Cardiac muscle cell (in vitro differentiated cells and primary cell): ENCODE measurements around the gene BDKRB1. TPM values are rescaled to one million over a fixed set of nuclear protein-coding genes. Genes with fewer than 3 reads are reported as not detected.

Experiments used
- DNase-seq, 2 donors: peaks; one replicate each; pipeline versions ENCODE4 v3.0.0 to v3.0.0-alpha.2; 2010 to 2017; ENCODE audit warnings: low read depth in 1 of 2, low spot score in 1 of 2
- H3K27ac ChIP-seq: fragments of 200-600 bp; sonication (generic); 2 replicates; pipeline ENCODE4 v1.5.1; 2016
- H3K27me3 ChIP-seq: fragments of 200-600 bp; sonication (generic); 2 replicates; pipeline ENCODE4 v1.6.0; 2016; ENCODE audit warnings: control low read depth
- H3K36me3 ChIP-seq: fragments of 200-600 bp; sonication (generic); 2 replicates; pipeline ENCODE4 v1.5.1; 2016; ENCODE audit warnings: control low read depth
- H3K4me1 ChIP-seq: fragments of 200-600 bp; sonication (generic); 2 replicates; pipeline ENCODE4 v1.8.1; 2017; ENCODE audit warnings: low read depth, mild to moderate bottlenecking, mixed run types
- H3K4me3 ChIP-seq: fragments of 200-600 bp; sonication (generic); 2 replicates; pipeline ENCODE4 v1.5.1; 2016; ENCODE audit warnings: mild to moderate bottlenecking
- H3K9me3 ChIP-seq: fragments of 200-600 bp; sonication (generic); 2 replicates; pipeline ENCODE4 v1.5.1; 2017; ENCODE audit warnings: low read depth, mild to moderate bottlenecking, control low read depth
- polyA plus RNA-seq: library from polyadenylated mRNA; unstranded; fragments of >200 nt; fragmentation: Nextera tagmentation; extraction: Ambion mirVana; gene quantifications from 2 replicates; pipeline ENCODE4 v1.2.1, GENCODE V29; 2016
- total RNA-seq: library from RNA; depleted of rRNA; stranded (reverse); fragments of >200 nt; gene quantifications from 2 replicates; pipeline ENCODE4 v1.2.3, GENCODE V29; 2016
- TF ChIP-seq, protein P1 (sequence below): IDR thresholded peaks from 2 replicates; pipeline ENCODE4 v1.5.1; 2012; ENCODE audit warnings: low read depth, mild to moderate bottlenecking, low read length

Gene BDKRB1
- total and polyA plus RNA-seq, 2 experiments from 2014 or later = 0.09 TPM; not detected in 1

DNA sequence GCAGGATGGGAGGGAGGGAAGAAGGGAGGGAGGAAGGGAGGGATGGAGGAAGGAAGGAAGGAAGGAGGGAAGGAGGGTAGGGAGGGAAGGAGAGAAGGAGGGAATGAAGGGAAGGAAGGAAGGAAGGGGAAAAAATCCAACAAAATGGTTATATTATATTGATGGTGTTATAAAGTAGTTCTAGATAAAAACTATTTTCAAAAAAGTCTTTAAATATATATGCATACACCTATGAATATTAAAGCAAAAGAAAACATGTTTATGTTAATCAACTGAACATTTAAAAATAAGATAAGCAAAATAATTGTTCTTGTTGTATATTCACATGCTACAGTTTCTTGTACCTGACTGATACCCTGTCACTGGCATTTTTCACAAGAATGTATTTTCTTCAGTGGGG is 1.9 kb downstream of the BDKRB1 start:
- H3K4me1 ChIP-seq = peaks cover 7% of the 10 kb centered on the region
- no peak overlapping the region for H3K27ac ChIP-seq
- TF ChIP-seq, protein P1, sequence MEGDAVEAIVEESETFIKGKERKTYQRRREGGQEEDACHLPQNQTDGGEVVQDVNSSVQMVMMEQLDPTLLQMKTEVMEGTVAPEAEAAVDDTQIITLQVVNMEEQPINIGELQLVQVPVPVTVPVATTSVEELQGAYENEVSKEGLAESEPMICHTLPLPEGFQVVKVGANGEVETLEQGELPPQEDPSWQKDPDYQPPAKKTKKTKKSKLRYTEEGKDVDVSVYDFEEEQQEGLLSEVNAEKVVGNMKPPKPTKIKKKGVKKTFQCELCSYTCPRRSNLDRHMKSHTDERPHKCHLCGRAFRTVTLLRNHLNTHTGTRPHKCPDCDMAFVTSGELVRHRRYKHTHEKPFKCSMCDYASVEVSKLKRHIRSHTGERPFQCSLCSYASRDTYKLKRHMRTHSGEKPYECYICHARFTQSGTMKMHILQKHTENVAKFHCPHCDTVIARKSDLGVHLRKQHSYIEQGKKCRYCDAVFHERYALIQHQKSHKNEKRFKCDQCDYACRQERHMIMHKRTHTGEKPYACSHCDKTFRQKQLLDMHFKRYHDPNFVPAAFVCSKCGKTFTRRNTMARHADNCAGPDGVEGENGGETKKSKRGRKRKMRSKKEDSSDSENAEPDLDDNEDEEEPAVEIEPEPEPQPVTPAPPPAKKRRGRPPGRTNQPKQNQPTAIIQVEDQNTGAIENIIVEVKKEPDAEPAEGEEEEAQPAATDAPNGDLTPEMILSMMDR = no peak
- no peak for DNase-seq
- H3K36me3 ChIP-seq = no peaks in the 10 kb centered on the region
- H3K27me3 ChIP-seq = no peaks in the 10 kb centered on the region
- H3K9me3 ChIP-seq = peaks cover 3% of the 10 kb centered on the region
- no peak overlapping the region for H3K4me3 ChIP-seq

DNA sequence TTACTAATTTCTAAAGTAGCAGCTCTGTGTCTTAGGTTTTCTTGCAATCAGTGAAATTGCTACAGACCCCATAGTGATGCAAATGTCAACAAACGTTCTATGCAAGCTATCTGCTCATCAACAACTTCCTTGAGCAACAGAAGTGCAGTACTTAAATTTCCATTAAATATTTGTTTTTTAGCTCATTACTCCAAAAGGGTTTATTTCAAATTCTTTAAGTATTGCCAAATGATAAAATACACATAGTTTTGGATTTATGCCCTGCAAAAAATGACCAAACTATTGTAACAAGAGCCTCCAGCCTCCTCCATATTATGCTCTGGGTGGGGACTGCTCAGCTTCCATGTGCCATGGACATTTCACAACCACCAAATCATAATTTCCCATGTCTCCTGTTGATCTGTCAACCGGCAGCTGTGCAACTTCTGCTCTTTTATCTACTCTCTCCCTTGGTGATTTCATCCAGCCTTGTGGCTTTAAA is 4.4 kb downstream of the BDKRB1 start:
- TF ChIP-seq, protein P1 = no peak
- Histone ChIP-seq H3K27me3 (no peaks in the 10 kb centered on the region), H3K27ac (no peak overlapping the region), H3K36me3 (no peaks in the 10 kb centered on the region), H3K9me3 (peaks cover 3% of the 10 kb centered on the region), H3K4me3 (no peak overlapping the region), H3K4me1 (peaks cover 3% of the 10 kb centered on the region)
- DNase-seq = peak in 1 of 2 donors; percentile 93

DNA sequence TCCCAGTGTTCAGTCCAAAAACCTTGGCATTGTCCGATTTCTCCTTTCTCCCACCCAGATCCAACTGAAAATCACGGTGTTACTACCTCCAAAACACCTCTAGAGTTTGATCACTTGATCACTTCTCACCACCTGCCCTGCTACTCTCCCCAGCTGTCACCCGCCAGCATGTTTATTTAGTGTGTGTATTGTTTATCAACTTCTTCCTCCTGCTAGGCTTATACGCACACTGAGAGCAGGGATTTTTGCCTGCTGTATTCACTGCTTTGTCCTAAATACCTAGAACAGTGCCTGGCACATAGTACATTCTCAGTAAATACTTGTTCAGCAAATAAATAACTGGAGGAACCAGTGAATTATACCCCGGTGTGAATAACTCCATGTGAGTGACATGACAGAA is 5.0 kb downstream of the BDKRB1 start:
- Histone ChIP-seq H3K4me1 (no peaks in the 10 kb centered on the region), H3K4me3 (no peak overlapping the region), H3K36me3 (no peaks in the 10 kb centered on the region), H3K9me3 (peaks cover 3% of the 10 kb centered on the region), H3K27me3 (no peaks in the 10 kb centered on the region), H3K27ac (no peak overlapping the region)
- DNase-seq = no peak
- TF ChIP-seq, protein P1 = no peak

DNA sequence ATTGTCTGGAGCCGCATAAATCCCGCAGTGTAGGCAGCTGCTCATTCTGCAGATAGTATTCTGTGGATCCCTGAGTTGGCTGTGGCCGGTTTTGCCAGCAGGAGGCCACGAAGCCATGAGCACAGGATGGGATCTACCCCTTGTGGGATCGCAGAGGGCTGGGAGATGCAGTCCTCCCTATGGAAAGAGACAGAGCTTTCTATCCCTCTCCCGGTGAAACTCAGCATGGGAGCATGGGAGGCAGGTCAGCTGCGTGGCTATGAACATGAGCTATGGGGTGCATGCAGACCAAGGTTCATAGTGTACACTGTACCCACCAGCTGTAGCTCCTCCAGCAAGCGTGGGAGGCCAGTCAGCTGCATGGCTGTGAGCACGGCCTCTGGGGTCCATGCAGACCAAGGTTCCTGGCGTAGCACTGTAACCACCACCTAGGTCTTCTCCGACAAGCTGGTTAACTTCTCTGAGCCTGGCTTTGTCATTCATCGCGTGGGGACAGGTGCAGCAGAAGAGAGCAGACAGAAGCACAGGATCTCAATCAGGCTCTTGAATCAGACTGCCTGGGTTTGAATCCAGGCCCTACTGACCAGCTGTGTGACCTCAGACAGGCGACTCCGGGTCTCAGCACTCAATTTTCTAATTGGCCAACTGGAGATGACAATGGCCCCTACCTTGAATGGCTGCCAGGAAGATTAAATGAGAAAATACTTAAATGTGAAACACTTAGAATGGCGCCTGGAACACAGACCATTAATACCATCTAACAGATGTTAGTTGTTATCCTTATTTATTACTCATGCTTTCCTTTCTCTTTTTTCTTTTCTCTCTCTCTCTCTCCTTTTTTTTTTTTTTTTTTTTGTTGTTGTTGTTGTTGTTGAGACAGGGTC is 6.0 kb downstream of the BDKRB1 start:
- H3K4me3 ChIP-seq = no peak overlapping the region
- H3K9me3 ChIP-seq = peaks cover 3% of the 10 kb centered on the region
- H3K27ac ChIP-seq = no peak overlapping the region
- H3K4me1 ChIP-seq = no peaks in the 10 kb centered on the region
- H3K27me3 ChIP-seq = no peaks in the 10 kb centered on the region
- H3K36me3 ChIP-seq = no peaks in the 10 kb centered on the region
- TF ChIP-seq, protein P1 = no peak
- DNase-seq = no peak

DNA sequence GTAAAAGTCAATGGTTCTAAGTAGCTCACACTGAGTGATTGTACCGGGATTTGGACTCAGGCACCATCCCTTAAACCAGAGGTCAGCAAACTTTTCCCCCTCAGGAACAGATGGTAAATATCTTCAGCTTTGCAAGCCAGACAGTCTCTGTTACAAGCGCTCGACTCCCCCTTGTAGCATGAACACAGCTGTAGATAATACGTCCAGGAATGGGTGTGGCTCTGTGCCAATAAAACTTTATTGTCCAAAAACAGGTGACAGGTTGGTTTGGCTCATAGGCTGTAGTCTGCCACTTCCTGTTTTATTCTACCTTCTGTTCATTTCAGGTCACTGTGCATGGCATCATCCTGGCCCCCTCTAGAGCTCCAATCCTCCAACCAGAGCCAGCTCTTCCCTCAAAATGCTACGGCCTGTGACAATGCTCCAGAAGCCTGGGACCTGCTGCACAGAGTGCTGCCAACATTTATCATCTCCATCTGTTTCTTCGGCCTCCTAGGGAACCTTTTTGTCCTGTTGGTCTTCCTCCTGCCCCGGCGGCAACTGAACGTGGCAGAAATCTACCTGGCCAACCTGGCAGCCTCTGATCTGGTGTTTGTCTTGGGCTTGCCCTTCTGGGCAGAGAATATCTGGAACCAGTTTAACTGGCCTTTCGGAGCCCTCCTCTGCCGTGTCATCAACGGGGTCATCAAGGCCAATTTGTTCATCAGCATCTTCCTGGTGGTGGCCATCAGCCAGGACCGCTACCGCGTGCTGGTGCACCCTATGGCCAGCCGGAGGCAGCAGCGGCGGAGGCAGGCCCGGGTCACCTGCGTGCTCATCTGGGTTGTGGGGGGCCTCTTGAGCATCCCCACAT is 7.6 kb downstream of the BDKRB1 start:
- Histone ChIP-seq H3K27ac (no peak overlapping the region), H3K9me3 (peaks cover 3% of the 10 kb centered on the region), H3K4me3 (no peak overlapping the region), H3K27me3 (no peaks in the 10 kb centered on the region), H3K36me3 (no peaks in the 10 kb centered on the region), H3K4me1 (no peaks in the 10 kb centered on the region)
- TF ChIP-seq, protein P1 = no peak
- DNase-seq = peak in 1 of 2 donors; percentile 59
